Neutrophil (primary cell): ENCODE results near the gene ARHGAP40.

Experiments used
- H3K27ac ChIP-seq: fragments of 200-600 bp; sonication (generic); 2 replicates; pipeline ENCODE4 v1.5.1; 2016; ENCODE audit warnings: mild to moderate bottlenecking, moderate library complexity
- H3K27me3 ChIP-seq: fragments of 200-600 bp; sonication (generic); 2 replicates; pipeline ENCODE4 v1.6.0; 2016; ENCODE audit warnings: mild to moderate bottlenecking
- H3K36me3 ChIP-seq: fragments of 200-600 bp; sonication (generic); 2 replicates; pipeline ENCODE4 v1.5.1; 2017
- H3K4me1 ChIP-seq, 2 experiments: fragments of 200-600 bp in 1 of 2; sonication (generic) in 1 of 2; 1 replicate in 1 of 2; 2 replicates in 1 of 2; pipeline versions ENCODE4 v1.5.1 to v1.6.1; 2013 to 2016; ENCODE audit warnings: low read depth in 1 of 2, low read length in 1 of 2, mild to moderate bottlenecking in 1 of 2, moderate library complexity in 1 of 2; ENCODE audit not compliant: control insufficient read depth in 1 of 2, insufficient read depth in 1 of 2
- H3K4me3 ChIP-seq, 2 experiments: fragments of 200-600 bp in 1 of 2; sonication (generic) in 1 of 2; 1 replicate in 1 of 2; 2 replicates in 1 of 2; pipeline ENCODE4 v1.5.1; 2013 to 2016; ENCODE audit warnings: low read depth in 1 of 2, low read length in 1 of 2, mild to moderate bottlenecking in 1 of 2, moderate library complexity in 1 of 2
- H3K9me3 ChIP-seq: fragments of 200-600 bp; sonication (generic); 2 replicates; pipeline ENCODE4 v1.5.1; 2016
- TF ChIP-seq, protein P1 (sequence below): fragments of 200-600 bp; sonication (generic); IDR thresholded peaks from 2 replicates; pipeline ENCODE4 v1.5.1; 2016; ENCODE audit warnings: antibody characterized with exemption

The ARHGAP40 gene

DNA sequence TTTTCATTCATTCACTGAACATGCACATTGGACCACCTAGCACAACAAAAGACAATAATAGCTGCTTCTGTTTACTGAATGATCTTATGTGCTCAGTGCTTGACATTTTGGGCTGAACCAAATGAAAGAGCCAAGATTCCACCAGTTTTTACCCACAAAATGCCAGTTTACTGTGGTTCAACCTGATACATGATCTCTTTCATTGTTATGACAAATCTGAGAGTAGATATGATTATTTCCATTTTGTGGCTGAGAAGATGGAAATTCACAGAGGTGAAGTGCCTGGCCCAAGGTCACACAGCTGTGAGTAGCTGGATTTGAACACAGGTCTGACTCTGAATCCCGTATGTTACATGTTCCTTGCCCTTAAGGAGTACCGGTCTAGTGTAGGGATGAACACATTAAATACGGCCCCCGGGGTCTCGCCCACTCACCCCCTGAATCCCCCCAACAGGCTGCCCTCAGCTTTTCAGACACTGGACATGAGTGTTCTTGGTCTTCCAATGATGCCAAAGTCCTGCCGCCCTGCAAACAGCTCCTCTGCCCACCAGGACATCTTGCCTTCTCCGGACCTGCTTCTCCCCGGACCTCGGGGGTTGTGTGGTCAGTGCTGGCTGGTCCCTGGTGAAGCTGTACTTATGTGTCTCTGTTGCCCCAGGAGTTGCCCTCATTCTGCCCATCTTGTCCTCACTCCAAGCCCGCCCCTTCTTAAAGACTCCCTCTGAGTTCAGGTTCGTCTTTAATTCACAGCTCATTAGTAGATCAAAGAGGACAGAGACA is 64.1 kb downstream of the ARHGAP40 start:
- H3K36me3 ChIP-seq: no peaks in the 10 kb centered on the region
- H3K9me3 ChIP-seq: no peaks in the 10 kb centered on the region
- TF ChIP-seq, protein P1, sequence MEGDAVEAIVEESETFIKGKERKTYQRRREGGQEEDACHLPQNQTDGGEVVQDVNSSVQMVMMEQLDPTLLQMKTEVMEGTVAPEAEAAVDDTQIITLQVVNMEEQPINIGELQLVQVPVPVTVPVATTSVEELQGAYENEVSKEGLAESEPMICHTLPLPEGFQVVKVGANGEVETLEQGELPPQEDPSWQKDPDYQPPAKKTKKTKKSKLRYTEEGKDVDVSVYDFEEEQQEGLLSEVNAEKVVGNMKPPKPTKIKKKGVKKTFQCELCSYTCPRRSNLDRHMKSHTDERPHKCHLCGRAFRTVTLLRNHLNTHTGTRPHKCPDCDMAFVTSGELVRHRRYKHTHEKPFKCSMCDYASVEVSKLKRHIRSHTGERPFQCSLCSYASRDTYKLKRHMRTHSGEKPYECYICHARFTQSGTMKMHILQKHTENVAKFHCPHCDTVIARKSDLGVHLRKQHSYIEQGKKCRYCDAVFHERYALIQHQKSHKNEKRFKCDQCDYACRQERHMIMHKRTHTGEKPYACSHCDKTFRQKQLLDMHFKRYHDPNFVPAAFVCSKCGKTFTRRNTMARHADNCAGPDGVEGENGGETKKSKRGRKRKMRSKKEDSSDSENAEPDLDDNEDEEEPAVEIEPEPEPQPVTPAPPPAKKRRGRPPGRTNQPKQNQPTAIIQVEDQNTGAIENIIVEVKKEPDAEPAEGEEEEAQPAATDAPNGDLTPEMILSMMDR: no peak
- H3K27ac ChIP-seq: no peak overlapping the region
- no peaks in the 10 kb centered on the region for H3K4me1 ChIP-seq
- H3K4me3 ChIP-seq: no peak overlapping the region
- peaks cover 66% of the 10 kb centered on the region for H3K27me3 ChIP-seq

DNA sequence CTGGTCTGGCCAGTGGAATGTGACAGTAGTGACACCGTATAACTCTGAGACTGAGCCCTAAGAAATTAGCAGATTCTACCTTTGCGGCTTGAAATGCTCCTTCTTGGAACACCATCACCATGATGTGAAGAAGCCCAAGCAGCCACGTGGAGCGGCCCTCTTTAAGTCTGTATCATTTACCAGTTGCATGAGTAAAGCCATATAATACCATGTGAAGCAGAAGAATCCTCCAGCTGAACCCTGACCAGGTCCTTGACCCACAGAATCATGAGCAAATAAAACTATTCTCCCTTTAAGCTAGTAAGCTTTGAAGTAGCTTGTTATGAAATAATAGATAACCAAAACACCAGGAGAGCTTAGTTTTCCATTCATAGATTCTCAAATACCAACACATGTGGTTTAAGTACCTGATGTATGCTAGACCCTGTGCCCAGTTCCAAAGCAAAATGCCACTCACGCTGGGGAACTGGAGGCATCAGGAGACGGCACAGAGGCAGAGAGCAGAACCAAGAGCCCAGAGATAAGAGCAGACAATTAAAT is 65.9 kb downstream of the ARHGAP40 start:
- Histone ChIP-seq H3K36me3 (no peaks in the 10 kb centered on the region), H3K9me3 (no peaks in the 10 kb centered on the region), H3K27me3 (peaks cover 74% of the 10 kb centered on the region), H3K4me1 (no peaks in the 10 kb centered on the region), H3K27ac (no peak overlapping the region), H3K4me3 (no peak overlapping the region)
- TF ChIP-seq, protein P1: no peak

DNA sequence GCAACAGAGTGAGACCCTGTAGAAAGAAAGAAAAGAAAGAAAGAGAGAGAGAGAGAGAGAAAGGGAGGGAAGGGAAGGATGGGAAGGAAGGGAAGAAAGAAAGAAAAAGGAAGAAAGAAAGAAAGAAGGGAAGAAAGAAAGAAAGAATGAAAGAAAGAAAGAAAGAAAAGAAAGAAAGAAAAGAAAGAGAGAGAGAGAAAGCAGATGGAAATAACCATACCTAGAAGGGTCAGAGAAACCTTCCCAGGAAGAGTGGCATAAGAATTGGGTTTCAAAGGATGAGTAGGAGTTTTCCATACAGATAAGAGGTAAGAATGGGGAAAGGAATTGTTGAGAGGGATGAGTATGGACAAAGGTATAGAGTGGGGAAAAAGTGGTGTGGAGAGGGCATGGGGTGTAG is 68.1 kb downstream of the ARHGAP40 start:
- Histone ChIP-seq H3K9me3 (no peaks in the 10 kb centered on the region), H3K4me3 (no peak overlapping the region), H3K27me3 (peaks cover 81% of the 10 kb centered on the region), H3K4me1 (peaks cover 3 to 7% of the 10 kb centered on the region in 2 experiments), H3K27ac (no peak overlapping the region), H3K36me3 (no peaks in the 10 kb centered on the region)
- TF ChIP-seq, protein P1: no peak

DNA sequence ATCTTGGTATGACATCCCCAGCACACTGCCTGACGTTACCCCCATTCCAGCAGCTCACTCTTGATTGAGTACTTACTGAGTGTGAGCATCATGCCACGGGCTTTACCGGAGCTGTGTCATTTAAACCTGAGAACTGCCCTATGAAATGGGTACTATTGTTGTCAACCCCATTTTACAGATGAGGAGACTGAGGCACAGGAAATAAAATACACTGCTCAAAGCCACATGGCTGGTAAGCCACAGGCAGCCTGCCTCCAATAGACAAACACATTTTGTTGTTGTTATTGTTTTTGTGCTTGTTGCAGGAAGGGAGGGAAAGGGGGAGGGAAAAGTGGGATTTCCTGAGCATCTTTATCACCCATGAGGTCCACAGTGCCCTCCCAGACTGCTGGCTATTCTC is 69.2 kb downstream of the ARHGAP40 start:
- Histone ChIP-seq H3K27me3 (peaks cover 83% of the 10 kb centered on the region), H3K4me3 (no peak overlapping the region), H3K36me3 (no peaks in the 10 kb centered on the region), H3K27ac (no peak overlapping the region), H3K9me3 (no peaks in the 10 kb centered on the region), H3K4me1 (peaks cover 3 to 7% of the 10 kb centered on the region in 2 experiments)
- TF ChIP-seq, protein P1: no peak

DNA sequence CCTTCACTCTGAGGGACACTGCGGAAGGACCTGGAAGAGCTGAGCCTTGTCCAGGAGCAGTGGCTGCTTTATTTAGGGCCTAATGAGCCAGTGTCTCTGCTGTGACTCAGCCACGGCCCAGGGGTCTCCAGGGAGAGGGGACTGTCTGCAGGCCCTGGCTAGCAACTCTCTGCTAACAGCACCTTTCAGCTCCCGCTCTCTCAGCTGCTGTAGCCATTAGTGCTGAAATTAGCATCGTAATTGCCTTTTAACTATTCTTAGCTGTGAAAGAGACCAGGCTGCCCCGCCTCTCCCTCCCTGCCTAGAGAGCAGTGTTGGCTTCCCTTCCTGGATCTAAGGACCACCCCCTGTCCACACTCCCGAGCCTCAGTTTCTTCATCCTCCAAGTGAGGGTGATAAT is 69.6 kb downstream of the ARHGAP40 start:
- no peaks in the 10 kb centered on the region for H3K36me3 ChIP-seq
- TF ChIP-seq, protein P1: no peak

More for the DNA sequence above, 69.6 kb downstream of the ARHGAP40 start:
- H3K4me3 ChIP-seq: no peak overlapping the region
- H3K27ac ChIP-seq: no peak overlapping the region
- H3K9me3 ChIP-seq: no peaks in the 10 kb centered on the region
- H3K4me1 ChIP-seq: peaks cover 3 to 7% of the 10 kb centered on the region in 2 experiments
- peaks cover 83% of the 10 kb centered on the region for H3K27me3 ChIP-seq
